ENCODE data around the gene TMEM88. TPM values are rescaled to one million over a fixed set of nuclear protein-coding genes. Genes with fewer than 3 reads are reported as not detected.
A peak's percentile ranks its signal among the peaks of the same experiment; 100 is the strongest.

The TMEM88 gene
- total RNA-seq, 1 donor from 2014 or later = 26.3 TPM

GRCh38 chr17:7833011-7833794 is 21.7 kb upstream of the TMEM88 start:
- H3K9me3 ChIP-seq = no peaks in the 10 kb centered on the region
- no peaks in the 10 kb centered on the region for H3K27me3 ChIP-seq
- peak in 1 of 2 donors; percentile 90 for DNase-seq (ENCODE audit: extremely low spot score in 2 of 2)
- H3K36me3 ChIP-seq = no peaks in the 10 kb centered on the region
- TF ChIP-seq POLR2AphosphoS5 (IDR thresholded peaks at IDR 0.05; ENCODE audit: insufficient read depth in 1 of 2, low read depth in 1 of 2) = no peak
- TF ChIP-seq POLR2A (IDR thresholded peaks at IDR 0.05) = no peak
- TF ChIP-seq CTCF (IDR thresholded peaks at IDR 0.05) = no peak
- peak overlapping the region; percentile 70 to 95 for H3K4me3 ChIP-seq
- intact Hi-C loops (cut with DNase I) = no loop called here
- peak overlapping the region; percentile 99 for H3K27ac ChIP-seq
- H3K4me1 ChIP-seq = peaks cover 26% of the 10 kb centered on the region

- no peaks in the 10 kb centered on the region for H3K27me3 ChIP-seq
- peak in 1 of 2 donors; percentile 97 for DNase-seq (ENCODE audit: extremely low spot score in 2 of 2)
- peaks cover 34% of the 10 kb centered on the region for H3K4me1 ChIP-seq
- TF ChIP-seq POLR2AphosphoS5 (IDR thresholded peaks at IDR 0.05; ENCODE audit: insufficient read depth in 1 of 2, low read depth in 1 of 2) = peak; percentile 81 to 82
- peak in 1 of 2 donors; percentile 53 for TF ChIP-seq POLR2A (IDR thresholded peaks at IDR 0.05)
- TF ChIP-seq CTCF (IDR thresholded peaks at IDR 0.05) = no peak
- H3K36me3 ChIP-seq = no peaks in the 10 kb centered on the region
- H3K9me3 ChIP-seq = no peaks in the 10 kb centered on the region
- intact Hi-C loops (cut with DNase I) = no loop called here
- peak within 1 kb of the TSS; percentile 70 to 95 for H3K4me3 ChIP-seq
- H3K27ac ChIP-seq = peak within 1 kb of the TSS; percentile 99
Observed at GRCh38 chr17:7833795-7834541, 20.9 kb upstream of the TMEM88 start, which contains the start of gene KDM6B. Gene KDM6B, plus strand, starts transcription at chr17:7834217. Its CDS starts 11,338 bp downstream, at chr17:7845555.

GRCh38 chr17:7834542-7834956 is 20.3 kb upstream of the TMEM88 start:
- H3K4me3 ChIP-seq = peak overlapping the region; percentile 70 to 95
- H3K27me3 ChIP-seq = no peaks in the 10 kb centered on the region
- H3K4me1 ChIP-seq = peaks cover 40% of the 10 kb centered on the region
- no peaks in the 10 kb centered on the region for H3K9me3 ChIP-seq
- peak in 1 of 2 donors; percentile 92 for DNase-seq (ENCODE audit: extremely low spot score in 2 of 2)
- TF ChIP-seq POLR2AphosphoS5 (IDR thresholded peaks at IDR 0.05; ENCODE audit: insufficient read depth in 1 of 2, low read depth in 1 of 2) (no peak), POLR2A (IDR thresholded peaks at IDR 0.05) (no peak), CTCF (IDR thresholded peaks at IDR 0.05) (no peak)
- intact Hi-C loops (cut with DNase I) = no loop called here
- peak overlapping the region; percentile 99 for H3K27ac ChIP-seq
- no peaks in the 10 kb centered on the region for H3K36me3 ChIP-seq

GRCh38 chr17:7834957-7835813 is 19.7 kb upstream of the TMEM88 start:
- TF ChIP-seq CTCF (IDR thresholded peaks at IDR 0.05) (peak; percentile 41 to 87 (median 72)), POLR2AphosphoS5 (IDR thresholded peaks at IDR 0.05; ENCODE audit: insufficient read depth in 1 of 2, low read depth in 1 of 2) (peak; percentile 69 to 93), POLR2A (IDR thresholded peaks at IDR 0.05) (peak in 1 of 2 donors; percentile 72)
- no peaks in the 10 kb centered on the region for H3K9me3 ChIP-seq
- H3K36me3 ChIP-seq = no peaks in the 10 kb centered on the region
- H3K27ac ChIP-seq = peak overlapping the region; percentile 99
- peak in 1 of 2 donors; percentile 98 for DNase-seq (ENCODE audit: extremely low spot score in 2 of 2)
- peaks cover 46% of the 10 kb centered on the region for H3K4me1 ChIP-seq
- intact Hi-C loops (cut with DNase I) = loop anchor here (5.0 kb wide), 1 partner anchor 208 kb away; the partner anchor contains the start of gene SAT2
- no peaks in the 10 kb centered on the region for H3K27me3 ChIP-seq
- peak overlapping the region; percentile 70 to 95 for H3K4me3 ChIP-seq
